ENCODE results near the gene RERE. TPM values are rescaled to one million over a fixed set of nuclear protein-coding genes. Genes with fewer than 3 reads are reported as not detected.

The RERE gene
- total RNA-seq, 1 donor from 2014 or later: 124 TPM

DNA sequence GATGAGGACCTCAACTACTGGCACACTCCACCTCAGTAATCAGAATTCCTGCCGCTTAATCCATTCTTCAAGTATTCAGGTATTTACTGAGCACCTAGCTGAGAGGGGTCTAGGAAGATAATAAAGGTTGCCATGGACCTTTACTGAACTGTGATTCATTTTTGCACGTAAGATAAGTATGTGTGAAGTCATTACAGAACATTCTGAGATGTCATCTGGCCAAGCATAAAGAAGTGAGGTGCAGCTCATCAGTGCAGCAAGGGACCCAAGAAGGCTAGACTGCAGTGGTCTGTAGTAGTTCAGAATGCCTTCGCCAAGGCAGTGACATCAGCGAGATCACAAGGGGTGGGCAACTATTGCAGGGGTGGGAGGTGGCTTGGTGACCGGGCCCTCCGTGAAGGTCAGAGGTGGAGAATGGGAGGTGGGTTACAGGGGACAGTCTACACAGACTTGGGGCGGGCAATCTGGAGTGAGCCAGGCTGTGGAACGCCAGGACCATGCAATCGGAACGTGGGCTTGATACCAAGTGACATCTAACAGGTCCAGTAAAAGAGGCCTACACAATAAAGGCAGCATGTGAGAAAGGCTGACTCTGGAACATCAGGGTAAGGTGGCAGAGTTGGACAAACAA is 392.2 kb downstream of the RERE start:
- Mint-ChIP-seq H3K27me3 (ENCODE audit: low read depth, unreplicated experiment) (no peaks in the 10 kb centered on the region), H3K36me3 (ENCODE audit: low read depth, unreplicated experiment) (peaks cover 2% of the 10 kb centered on the region), H3K27ac (ENCODE audit: unreplicated experiment) (peak overlapping the region; percentile 95), H3K4me3 (ENCODE audit: unreplicated experiment) (peak overlapping the region; percentile 86), H3K9me3 (ENCODE audit: unreplicated experiment) (no peaks in the 10 kb centered on the region), H3K4me1 (ENCODE audit: low read depth, unreplicated experiment) (peaks cover 30% of the 10 kb centered on the region)
- H3K79me2 ChIP-seq (ENCODE audit: insufficient read depth, low read length): peaks cover 32% of the 10 kb centered on the region
- H3K4me1 ChIP-seq (ENCODE audit: insufficient read depth, low read length): peaks cover 16% of the 10 kb centered on the region
- FAIRE-seq: no peak
- no peak overlapping the region for H3K9ac ChIP-seq (ENCODE audit: low read length)
- no peak for DNase-seq (ENCODE audit: low read depth)
- H3K27ac ChIP-seq (ENCODE audit: low read depth, low read length): no peak overlapping the region
- H4K20me1 ChIP-seq (ENCODE audit: insufficient read depth, low read length): peaks cover 24% of the 10 kb centered on the region
- no peaks in the 10 kb centered on the region for H3K27me3 ChIP-seq (ENCODE audit: insufficient read depth, low read length)
- no peaks in the 10 kb centered on the region for H3K9me3 ChIP-seq (ENCODE audit: insufficient read depth, low read depth, low read length)
- H3K4me3 ChIP-seq (ENCODE audit: insufficient read depth, low read depth, low read length): no peak overlapping the region
- no peak overlapping the region for H2AFZ ChIP-seq (ENCODE audit: low read depth, low read length)
- H3K36me3 ChIP-seq (ENCODE audit: insufficient read depth, low read length): peaks cover 3% of the 10 kb centered on the region
- TF ChIP-seq EZH2 (IDR thresholded peaks at IDR 0.05; ENCODE audit: insufficient read depth, low read length): no peak
- TF ChIP-seq, protein P1, sequence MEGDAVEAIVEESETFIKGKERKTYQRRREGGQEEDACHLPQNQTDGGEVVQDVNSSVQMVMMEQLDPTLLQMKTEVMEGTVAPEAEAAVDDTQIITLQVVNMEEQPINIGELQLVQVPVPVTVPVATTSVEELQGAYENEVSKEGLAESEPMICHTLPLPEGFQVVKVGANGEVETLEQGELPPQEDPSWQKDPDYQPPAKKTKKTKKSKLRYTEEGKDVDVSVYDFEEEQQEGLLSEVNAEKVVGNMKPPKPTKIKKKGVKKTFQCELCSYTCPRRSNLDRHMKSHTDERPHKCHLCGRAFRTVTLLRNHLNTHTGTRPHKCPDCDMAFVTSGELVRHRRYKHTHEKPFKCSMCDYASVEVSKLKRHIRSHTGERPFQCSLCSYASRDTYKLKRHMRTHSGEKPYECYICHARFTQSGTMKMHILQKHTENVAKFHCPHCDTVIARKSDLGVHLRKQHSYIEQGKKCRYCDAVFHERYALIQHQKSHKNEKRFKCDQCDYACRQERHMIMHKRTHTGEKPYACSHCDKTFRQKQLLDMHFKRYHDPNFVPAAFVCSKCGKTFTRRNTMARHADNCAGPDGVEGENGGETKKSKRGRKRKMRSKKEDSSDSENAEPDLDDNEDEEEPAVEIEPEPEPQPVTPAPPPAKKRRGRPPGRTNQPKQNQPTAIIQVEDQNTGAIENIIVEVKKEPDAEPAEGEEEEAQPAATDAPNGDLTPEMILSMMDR (IDR thresholded peaks at IDR 0.05; ENCODE audit: insufficient read depth, low read depth, low read length): no peak
- H3K4me2 ChIP-seq (ENCODE audit: low read length): no peak overlapping the region

DNA sequence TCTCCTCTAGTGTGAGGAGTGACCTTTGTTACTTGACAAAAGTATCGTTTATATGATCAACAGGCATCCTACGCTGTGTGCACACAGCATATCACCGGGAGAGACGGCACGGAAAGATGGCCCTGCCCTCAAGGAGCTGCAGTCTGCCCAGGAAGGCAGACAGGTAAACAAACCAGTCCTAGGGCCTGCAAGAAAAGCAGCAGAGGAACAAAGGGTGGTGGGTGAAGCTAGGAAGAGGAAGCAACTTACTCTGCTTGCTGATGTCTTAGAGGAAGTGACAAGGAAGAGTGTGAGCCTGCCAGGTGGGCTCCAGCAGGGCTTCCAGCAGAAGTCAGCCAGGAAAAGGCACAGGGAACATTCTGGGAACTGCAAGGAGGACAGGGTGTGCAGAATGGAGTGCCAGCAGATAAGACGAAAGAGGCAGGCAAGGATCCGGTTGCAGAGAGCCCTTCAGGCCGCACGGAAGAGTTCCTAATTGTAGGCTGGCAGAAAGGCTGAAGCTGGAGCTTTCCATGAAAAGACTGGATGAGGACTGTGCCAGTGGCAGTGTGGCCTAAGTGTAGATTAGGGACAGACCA is 392.8 kb downstream of the RERE start:
- peaks cover 2% of the 10 kb centered on the region for H3K36me3 Mint-ChIP-seq (ENCODE audit: low read depth, unreplicated experiment)
- H3K9me3 Mint-ChIP-seq (ENCODE audit: unreplicated experiment): no peaks in the 10 kb centered on the region
- Histone ChIP-seq H3K4me3 (ENCODE audit: insufficient read depth, low read depth, low read length) (peak overlapping the region; percentile 63), H3K27ac (ENCODE audit: low read depth, low read length) (peak overlapping the region; percentile 81), H3K79me2 (ENCODE audit: insufficient read depth, low read length) (peaks cover 38% of the 10 kb centered on the region), H3K36me3 (ENCODE audit: insufficient read depth, low read length) (peaks cover 10% of the 10 kb centered on the region), H3K4me2 (ENCODE audit: low read length) (peak overlapping the region; percentile 88), H4K20me1 (ENCODE audit: insufficient read depth, low read length) (peaks cover 30% of the 10 kb centered on the region), H3K9me3 (ENCODE audit: insufficient read depth, low read depth, low read length) (no peaks in the 10 kb centered on the region), H2AFZ (ENCODE audit: low read depth, low read length) (peak overlapping the region; percentile 37), H3K27me3 (ENCODE audit: insufficient read depth, low read length) (no peaks in the 10 kb centered on the region), H3K9ac (ENCODE audit: low read length) (peak overlapping the region; percentile 93), H3K4me1 (ENCODE audit: insufficient read depth, low read length) (peaks cover 20% of the 10 kb centered on the region)
- FAIRE-seq: no peak
- no peak for TF ChIP-seq EZH2 (IDR thresholded peaks at IDR 0.05; ENCODE audit: insufficient read depth, low read length)
- TF ChIP-seq, protein P1 (IDR thresholded peaks at IDR 0.05; ENCODE audit: insufficient read depth, low read depth, low read length): no peak
- DNase-seq (ENCODE audit: low read depth): no peak
- peaks cover 30% of the 10 kb centered on the region for H3K4me1 Mint-ChIP-seq (ENCODE audit: low read depth, unreplicated experiment)
- peak overlapping the region; percentile 95 for H3K27ac Mint-ChIP-seq (ENCODE audit: unreplicated experiment)
- H3K4me3 Mint-ChIP-seq (ENCODE audit: unreplicated experiment): peak overlapping the region; percentile 86
- H3K27me3 Mint-ChIP-seq (ENCODE audit: low read depth, unreplicated experiment): no peaks in the 10 kb centered on the region
